HCT116 (cell line): Measurements from ENCODE around the gene LHPP. TPM values are rescaled to one million over a fixed set of nuclear protein-coding genes. Genes with fewer than 3 reads are reported as not detected.

ENCODE experiments used
- ATAC-seq: fragments of 200-7000 bp; cut with Tn5 transposase; 2 replicates; pipeline ENCODE4 v1.9.1; 2020; ENCODE audit warnings: mild to moderate bottlenecking, moderate library complexity
- BruUV-seq: library from RNA; stranded (reverse); fragments of 400-500 nt; replicated peaks from 2 replicates; lab custom pipeline; 2021; lab: Mats Ljungman, UMichigan
- CTCF ChIA-PET: fragments of 300-600 bp; sonication (Branson Sonifier 250); formaldehyde crosslinking; loops from one replicate; lab custom pipeline; 2021; ENCODE audit warnings: antibody characterized with exemption; lab: Charles Lee
- POLR2A ChIA-PET: fragments of 300-600, 350-600 bp; sonication (Branson Sonifier 250); formaldehyde crosslinking; loops from one replicate; lab custom pipeline; 2021; ENCODE audit warnings: antibody characterized with exemption; lab: Charles Lee
- RAD21 ChIA-PET, 2 experiments: fragments of 300-600 bp; sonication (Branson Sonifier 250); formaldehyde crosslinking; loops; one replicate each; lab custom pipeline; 2023; ENCODE audit warnings: low total read pairs in 2 of 2; ENCODE audit not compliant: uncharacterized antibody in 2 of 2, unreplicated experiment in 2 of 2, low non-redundant PET in 1 of 2; lab: Charles Lee
- DNase-seq: peaks from one replicate; pipeline ENCODE4 v3.0.0-alpha.2; 2010; ENCODE audit warnings: low read depth, low spot score
- H2AFZ ChIP-seq: fragments of 200-600 bp; shearing (Covaris generic), sonication (generic); 2 replicates; pipeline ENCODE4 v1.6.1; 2017; ENCODE audit warnings: low read depth, mixed run types, mixed read lengths, antibody characterized with exemption, low read length; ENCODE audit not compliant: poor library complexity, severe bottlenecking
- H3K27ac ChIP-seq: 2 replicates; pipeline ENCODE4 v1.5.1; 2012; ENCODE audit warnings: low read depth, low read length
- H3K27me3 ChIP-seq: fragments of 200-600 bp; sonication (generic); 2 replicates; pipeline ENCODE4 v1.6.1; 2016; ENCODE audit warnings: mixed run types, low read length, mixed read lengths; ENCODE audit not compliant: insufficient read depth
- H3K36me3 ChIP-seq, 2 experiments: fragments of 200-500 bp in 1 of 2; fragments of 200-600 bp in 1 of 2; sonication (Bioruptor generic) in 1 of 2; sonication (generic) in 1 of 2; 2 replicates each; pipeline versions ENCODE4 v1.5.1 to v1.6.1; 2014 to 2016; ENCODE audit warnings: low read length in 2 of 2, inconsistent platforms in 1 of 2, mixed read lengths in 1 of 2, mixed run types in 1 of 2; ENCODE audit not compliant: insufficient read depth in 2 of 2, control insufficient read depth in 1 of 2
- H3K4me1 ChIP-seq, 2 experiments: fragments of 200-600 bp in 1 of 2; sonication (generic) in 1 of 2; 2 replicates each; pipeline versions ENCODE4 v1.5.1 to v1.6.1; 2012 to 2017; ENCODE audit warnings: low read length in 2 of 2, inconsistent platforms in 1 of 2, mild to moderate bottlenecking in 1 of 2, mixed read lengths in 1 of 2, mixed run types in 1 of 2, moderate library complexity in 1 of 2; ENCODE audit not compliant: insufficient read depth in 2 of 2, control insufficient read depth in 1 of 2
- H3K4me2 ChIP-seq: fragments of 200-600 bp; sonication (generic); 2 replicates; pipeline ENCODE4 v1.6.1; 2017; ENCODE audit warnings: mixed run types, low read length, mixed read lengths
- H3K4me3 ChIP-seq, 2 experiments: fragments of 200-600 bp in 1 of 2; sonication (generic) in 1 of 2; replicated peaks in 1 of 2; 2 replicates each; pipeline ENCODE4 v1.5.1; 2011 to 2016; ENCODE audit warnings: low read length in 2 of 2, control low read depth in 1 of 2, low read depth in 1 of 2, mild to moderate bottlenecking in 1 of 2, mixed read lengths in 1 of 2, mixed run types in 1 of 2
- H3K79me2 ChIP-seq: fragments of 200-600 bp; sonication (generic); 2 replicates; pipeline ENCODE4 v1.6.1; 2017; ENCODE audit warnings: mild to moderate bottlenecking, mixed run types, low read length, moderate library complexity, mixed read lengths; ENCODE audit not compliant: insufficient read depth
- H3K9ac ChIP-seq: fragments of 200-600 bp; sonication (generic); 2 replicates; pipeline ENCODE4 v1.6.1; 2016; ENCODE audit warnings: low read length, mixed read lengths
- H3K9me2 ChIP-seq: fragments of 200-600 bp; sonication (generic), shearing (Covaris generic); 2 replicates; pipeline ENCODE4 v1.6.1; 2017; ENCODE audit warnings: mixed run types, mild to moderate bottlenecking, moderate library complexity; ENCODE audit not compliant: insufficient read depth
- H3K9me3 ChIP-seq, 2 experiments: fragments of 200-500 bp in 1 of 2; fragments of 200-600 bp in 1 of 2; sonication (Bioruptor generic) in 1 of 2; sonication (generic) in 1 of 2; 2 replicates each; pipeline ENCODE4 v1.6.1; 2014 to 2017; ENCODE audit warnings: low read length in 2 of 2, mixed read lengths in 2 of 2, inconsistent platforms in 1 of 2, low read depth in 1 of 2, mild to moderate bottlenecking in 1 of 2, mixed run types in 1 of 2, moderate library complexity in 1 of 2; ENCODE audit not compliant: control insufficient read depth in 1 of 2, insufficient read depth in 1 of 2
- H4K20me1 ChIP-seq: fragments of 200-600 bp; sonication (generic), shearing (Covaris generic); 2 replicates; pipeline ENCODE4 v1.6.1; 2017; ENCODE audit warnings: mixed run types, mild to moderate bottlenecking, moderate library complexity; ENCODE audit not compliant: insufficient read depth
- CBX3 ChIP-seq: IDR thresholded peaks from 2 replicates; pipeline ENCODE4 v1.6.1; 2012; ENCODE audit warnings: low read depth
- CEBPB ChIP-seq: IDR thresholded peaks from 2 replicates; pipeline ENCODE4 v1.6.1; 2012; ENCODE audit warnings: low read depth
- CTCF ChIP-seq, 3 experiments: fragments of 200-600 bp in 1 of 3; sonication (generic) in 1 of 3; IDR thresholded peaks in 2 of 3; conservative IDR thresholded peaks in 1 of 3; 2 replicates each; pipeline ENCODE4 v1.5.1; 2012 to 2017; ENCODE audit warnings: low read depth in 2 of 3, low read length in 2 of 3, antibody characterized with exemption in 1 of 3, borderline replicate concordance in 1 of 3, control low read depth in 1 of 3, mild to moderate bottlenecking in 1 of 3, mixed read lengths in 1 of 3, mixed run types in 1 of 3, moderate library complexity in 1 of 3; ENCODE audit not compliant: insufficient read depth in 1 of 3
- EGR1 ChIP-seq: IDR thresholded peaks from 2 replicates; pipeline ENCODE4 v1.6.1; 2012; ENCODE audit warnings: low read depth
- ELF1 ChIP-seq: IDR thresholded peaks from 2 replicates; pipeline ENCODE4 v1.6.1; 2012; ENCODE audit warnings: low read depth, borderline replicate concordance
- EZH2 ChIP-seq: fragments of 200-600 bp; sonication (generic); IDR thresholded peaks from 2 replicates; pipeline ENCODE4 v1.6.1; 2017; ENCODE audit warnings: antibody characterized with exemption, mixed run types
- EZH2phosphoT487 ChIP-seq: fragments of 200-600 bp; IDR thresholded peaks from 2 replicates; pipeline ENCODE4 v1.6.1; 2018; ENCODE audit warnings: antibody characterized with exemption, borderline replicate concordance
- FOSL1 ChIP-seq: IDR thresholded peaks from 2 replicates; pipeline ENCODE4 v1.6.1; 2012; ENCODE audit warnings: low read depth
- POLR2A ChIP-seq: IDR thresholded peaks from 2 replicates; pipeline ENCODE4 v1.7.0; 2011; ENCODE audit warnings: borderline replicate concordance; ENCODE audit not compliant: insufficient read depth, insufficient read length; ENCODE audit errors: extremely low read depth
- POLR2AphosphoS5 ChIP-seq: IDR thresholded peaks from 2 replicates; pipeline ENCODE4 v1.6.1; 2011; ENCODE audit warnings: mild to moderate bottlenecking, low read depth, low read length, moderate library complexity
- RAD21 ChIP-seq: IDR thresholded peaks from 2 replicates; pipeline ENCODE4 v1.6.1; 2012; ENCODE audit warnings: low read depth, mild to moderate bottlenecking
- SRF ChIP-seq: IDR thresholded peaks from 2 replicates; pipeline ENCODE4 v1.6.1; 2012; ENCODE audit warnings: low read depth
- TCF7L2 ChIP-seq: IDR thresholded peaks from 2 replicates; pipeline ENCODE4 v1.7.0; 2011; ENCODE audit warnings: borderline replicate concordance, inconsistent platforms; ENCODE audit not compliant: insufficient read depth, insufficient read length; ENCODE audit errors: extremely low read depth
- ZFX ChIP-seq: fragments of 450-650 bp; IDR thresholded peaks from 2 replicates; pipeline ENCODE4 v1.6.1; 2017
- ZNF274 ChIP-seq: fragments of 200-500 bp; sonication (Bioruptor generic); IDR thresholded peaks from 2 replicates; pipeline ENCODE4 v1.6.1; 2014; ENCODE audit warnings: mild to moderate bottlenecking, low read depth, low read length, inconsistent platforms
- intact Hi-C: fragments of 100-400 bp; cut with micrococcal nuclease; formaldehyde crosslinking; loops from 2 replicates; pipeline ENCODE4 v1.10.0; 2022
- total RNA-seq: library from RNA; stranded (reverse); gene quantifications from one replicate; pipeline ENCODE4 v1.2.1, GENCODE V29; 2021; ENCODE audit not compliant: unreplicated experiment
- TF ChIP-seq, protein P1 (sequence below): IDR thresholded peaks from 2 replicates; pipeline ENCODE4 v1.6.1; 2012
- TF ChIP-seq, protein P2 (sequence below): IDR thresholded peaks from 2 replicates; pipeline ENCODE4 v1.6.1; 2011; ENCODE audit warnings: mild to moderate bottlenecking, low read length, moderate library complexity; ENCODE audit not compliant: insufficient replicate concordance; ENCODE audit errors: extremely low read depth
- TF ChIP-seq, protein P3 (sequence below): IDR thresholded peaks from 2 replicates; pipeline ENCODE4 v1.6.1; 2012

The LHPP gene
- total RNA-seq, 1 experiment from 2014 or later: 45.8 TPM

GRCh38 chr10:124447751-124448466, 13.7 kb upstream of the LHPP start (continued):
- TF ChIP-seq, protein P1, sequence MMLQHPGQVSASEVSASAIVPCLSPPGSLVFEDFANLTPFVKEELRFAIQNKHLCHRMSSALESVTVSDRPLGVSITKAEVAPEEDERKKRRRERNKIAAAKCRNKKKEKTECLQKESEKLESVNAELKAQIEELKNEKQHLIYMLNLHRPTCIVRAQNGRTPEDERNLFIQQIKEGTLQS: no peak
- no peak for TF ChIP-seq EZH2
- no peak for TF ChIP-seq POLR2A
- TF ChIP-seq SRF: no peak
- TF ChIP-seq RAD21: no peak
- no peak for TF ChIP-seq CEBPB
- no peak for TF ChIP-seq EZH2phosphoT487
- no peak for TF ChIP-seq TCF7L2
- TF ChIP-seq, protein P2, sequence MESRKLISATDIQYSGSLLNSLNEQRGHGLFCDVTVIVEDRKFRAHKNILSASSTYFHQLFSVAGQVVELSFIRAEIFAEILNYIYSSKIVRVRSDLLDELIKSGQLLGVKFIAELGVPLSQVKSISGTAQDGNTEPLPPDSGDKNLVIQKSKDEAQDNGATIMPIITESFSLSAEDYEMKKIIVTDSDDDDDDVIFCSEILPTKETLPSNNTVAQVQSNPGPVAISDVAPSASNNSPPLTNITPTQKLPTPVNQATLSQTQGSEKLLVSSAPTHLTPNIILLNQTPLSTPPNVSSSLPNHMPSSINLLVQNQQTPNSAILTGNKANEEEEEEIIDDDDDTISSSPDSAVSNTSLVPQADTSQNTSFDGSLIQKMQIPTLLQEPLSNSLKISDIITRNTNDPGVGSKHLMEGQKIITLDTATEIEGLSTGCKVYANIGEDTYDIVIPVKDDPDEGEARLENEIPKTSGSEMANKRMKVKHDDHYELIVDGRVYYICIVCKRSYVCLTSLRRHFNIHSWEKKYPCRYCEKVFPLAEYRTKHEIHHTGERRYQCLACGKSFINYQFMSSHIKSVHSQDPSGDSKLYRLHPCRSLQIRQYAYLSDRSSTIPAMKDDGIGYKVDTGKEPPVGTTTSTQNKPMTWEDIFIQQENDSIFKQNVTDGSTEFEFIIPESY: no peak
- no peak for TF ChIP-seq ZNF274

DNA sequence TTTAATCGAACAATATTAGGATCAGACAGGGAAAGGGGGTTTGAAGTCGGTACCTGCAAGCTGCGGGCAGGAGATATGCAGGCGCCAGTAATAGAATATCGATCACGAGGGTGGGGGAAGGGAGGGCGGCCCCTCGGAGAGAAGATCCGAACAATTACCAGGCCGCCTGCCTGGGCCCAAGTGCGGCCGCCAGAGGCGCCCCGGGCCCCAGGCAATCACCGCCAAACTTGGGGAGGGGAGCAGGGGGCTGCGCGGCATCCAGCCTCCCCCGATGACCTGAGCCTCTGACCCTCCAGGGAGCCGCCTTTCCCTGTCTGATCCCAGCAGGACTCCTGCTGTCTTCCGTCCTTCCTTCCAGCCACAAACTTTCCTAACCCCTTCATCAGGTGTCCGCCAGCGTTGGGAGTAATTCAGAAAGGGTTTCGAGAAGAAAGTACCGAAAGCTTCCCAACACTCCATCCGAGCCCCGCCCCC, 12.9 kb upstream of the LHPP start:
- H3K27ac ChIP-seq: no peak overlapping the region; the same call in 1 of the 2 replicates
- H2AFZ ChIP-seq: no peak overlapping the region
- H3K4me3 ChIP-seq: peak overlapping the region in 1 of 2 experiments; percentile 64; a peak in 3 of 4 replicates
- peak overlapping the region; percentile 66 for H3K9ac ChIP-seq
- TF ChIP-seq POLR2AphosphoS5 (no peak), EZH2phosphoT487 (no peak), EGR1 (no peak), CBX3 (no peak), ELF1 (no peak), CEBPB (no peak), TCF7L2 (no peak), POLR2A (no peak), ZFX (no peak), EZH2 (no peak), CTCF (IDR thresholded peaks at IDR 0.05 in 2 of 3, conservative IDR thresholded peaks at IDR 0.05 in 1 of 3; ENCODE audit: borderline replicate concordance in 1 of 3, insufficient read depth in 1 of 3, low read depth in 2 of 3, low read length in 2 of 3) (no peak), FOSL1 (no peak)
- TF ChIP-seq, protein P3, sequence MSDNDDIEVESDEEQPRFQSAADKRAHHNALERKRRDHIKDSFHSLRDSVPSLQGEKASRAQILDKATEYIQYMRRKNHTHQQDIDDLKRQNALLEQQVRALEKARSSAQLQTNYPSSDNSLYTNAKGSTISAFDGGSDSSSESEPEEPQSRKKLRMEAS: no peak
- peak overlapping the region; percentile 95 for H3K4me2 ChIP-seq
- H3K36me3 ChIP-seq: no peaks in the 10 kb centered on the region
- H4K20me1 ChIP-seq: no peaks in the 10 kb centered on the region
- RAD21 ChIA-PET: no interaction called here
- H3K9me3 ChIP-seq: no peaks in the 10 kb centered on the region
- ATAC-seq (no peak), DNase-seq (no peak)
- no peaks in the 10 kb centered on the region for H3K79me2 ChIP-seq
- H3K27me3 ChIP-seq: no peaks in the 10 kb centered on the region
- peaks cover 11 to 19% of the 10 kb centered on the region in 2 experiments for H3K4me1 ChIP-seq
- intact Hi-C loops: no loop called here
- BruUV-seq: TSS peak; percentile 69
- no peaks in the 10 kb centered on the region for H3K9me2 ChIP-seq
- CTCF ChIA-PET: interaction anchor here (0.9 kb wide), 1 partner anchor 45 kb away, joined by 3 read pairs; no protein-coding TSS in a partner anchor
- POLR2A ChIA-PET: no interaction called here
